Panc1 (cell line): Measurements from ENCODE around the gene NTRK3. TPM values are rescaled to one million over a fixed set of nuclear protein-coding genes. Genes with fewer than 3 reads are reported as not detected.

Experiments used
- ATAC-seq: fragments of 200-7000 bp; cut with Tn5 transposase; 2 replicates; pipeline ENCODE4 v1.9.1; 2020; ENCODE audit warnings: mild to moderate bottlenecking, moderate library complexity
- BruUV-seq: library from RNA; stranded (reverse); fragments of 400-500 nt; replicated peaks from 2 replicates; lab custom pipeline; 2021; lab: Mats Ljungman, UMichigan
- CTCF ChIA-PET: fragments of 300-600 bp; sonication (Branson Sonifier 250); formaldehyde crosslinking; loops from one replicate; lab custom pipeline; 2022; ENCODE audit warnings: antibody characterized with exemption; lab: Charles Lee
- POLR2A ChIA-PET: fragments of 300-600 bp; sonication (Branson Sonifier 250); formaldehyde crosslinking; loops from one replicate; lab custom pipeline; 2022; ENCODE audit warnings: antibody characterized with exemption; lab: Charles Lee
- DNase-seq: peaks from one replicate; pipeline ENCODE4 v3.0.0-alpha.2; 2010; ENCODE audit warnings: low read depth, low spot score
- H3K27ac ChIP-seq: 2 replicates; pipeline ENCODE4 v1.5.1; 2011; ENCODE audit warnings: mild to moderate bottlenecking, low read length, inconsistent platforms
- H3K27me3 ChIP-seq: fragments of 200-500 bp; sonication (Bioruptor generic); 2 replicates; pipeline ENCODE4 v1.6.0; 2014; ENCODE audit warnings: low read length, inconsistent platforms; ENCODE audit not compliant: control insufficient read depth, insufficient read depth
- H3K36me3 ChIP-seq: fragments of 200-500 bp; sonication (Bioruptor generic); 2 replicates; pipeline ENCODE4 v1.5.1; 2014; ENCODE audit warnings: inconsistent platforms, mild to moderate bottlenecking, low read length, moderate library complexity; ENCODE audit not compliant: control insufficient read depth, insufficient read depth
- H3K4me1 ChIP-seq: 2 replicates; pipeline ENCODE4 v1.5.1; 2011; ENCODE audit warnings: inconsistent platforms, mild to moderate bottlenecking, low read length, moderate library complexity; ENCODE audit not compliant: control insufficient read depth, insufficient read depth
- H3K4me3 ChIP-seq, 2 experiments: 2 replicates each; pipeline ENCODE4 v1.5.1; 2011 to 2012; ENCODE audit warnings: low read depth in 2 of 2, low read length in 2 of 2, mild to moderate bottlenecking in 2 of 2, inconsistent platforms in 1 of 2, moderate library complexity in 1 of 2
- H3K9me3 ChIP-seq: fragments of 200-500 bp; sonication (Bioruptor generic); 2 replicates; pipeline ENCODE4 v1.5.1; 2014; ENCODE audit warnings: low read depth, mild to moderate bottlenecking, inconsistent platforms, low read length, moderate library complexity; ENCODE audit not compliant: control insufficient read depth, insufficient read depth
- CTCF ChIP-seq: fragments of 450-650 bp; IDR thresholded peaks from 2 replicates; pipeline ENCODE4 v1.5.1; 2017; ENCODE audit warnings: mild to moderate bottlenecking
- POLR2AphosphoS5 ChIP-seq: IDR thresholded peaks from 2 replicates; pipeline ENCODE4 v1.6.1; 2012; ENCODE audit warnings: mild to moderate bottlenecking, low read depth, low read length, moderate library complexity
- SIN3A ChIP-seq: IDR thresholded peaks from 2 replicates; pipeline ENCODE4 v1.6.1; 2012; ENCODE audit warnings: low read depth, mild to moderate bottlenecking, low read length, moderate library complexity, borderline replicate concordance; ENCODE audit not compliant: insufficient read depth
- TCF7L2 ChIP-seq: IDR thresholded peaks from 2 replicates; pipeline ENCODE4 v1.6.1; 2011; ENCODE audit warnings: mild to moderate bottlenecking, low read depth, low read length, inconsistent platforms
- in situ Hi-C: cut with HindIII; loops from 2 replicates; pipeline ENCODE4 v1.10.0; 2016; ENCODE audit warnings: low sequenced_read_pairs, low pct_unique_long_range_greater_than_20kb
- intact Hi-C: fragments of 100-400 bp; cut with micrococcal nuclease; formaldehyde crosslinking; loops from one replicate; pipeline ENCODE4 v1.10.0; 2022; ENCODE audit not compliant: unreplicated experiment
- total RNA-seq: library from RNA; stranded (reverse); gene quantifications from one replicate; pipeline ENCODE4 v1.2.1, GENCODE V29; 2021; ENCODE audit not compliant: unreplicated experiment
- TF ChIP-seq, protein P1 (sequence below), 2 experiments: IDR thresholded peaks; 2 replicates each; pipeline ENCODE4 v1.6.1; 2011 to 2012; ENCODE audit warnings: low read depth in 2 of 2, control low read depth in 1 of 2, low read length in 1 of 2, mild to moderate bottlenecking in 1 of 2, moderate library complexity in 1 of 2; ENCODE audit not compliant: insufficient read depth in 1 of 2

Gene NTRK3
- total RNA-seq, 1 experiment from 2014 or later, result not detected

- no peak overlapping the region for H3K27ac ChIP-seq
- in situ Hi-C loops (no loop called here), intact Hi-C loops (no loop called here)
- H3K36me3 ChIP-seq, result peaks cover 2% of the 10 kb centered on the region; the same call in 1 of the 2 replicates
- CTCF ChIA-PET, result interaction anchor here (0.7 kb wide), 1 partner anchor 105 kb away, joined by 3 read pairs; no protein-coding TSS in a partner anchor
- TF ChIP-seq SIN3A (no peak), CTCF (no peak), POLR2AphosphoS5 (no peak), TCF7L2 (no peak)
- TF ChIP-seq, protein P1, sequence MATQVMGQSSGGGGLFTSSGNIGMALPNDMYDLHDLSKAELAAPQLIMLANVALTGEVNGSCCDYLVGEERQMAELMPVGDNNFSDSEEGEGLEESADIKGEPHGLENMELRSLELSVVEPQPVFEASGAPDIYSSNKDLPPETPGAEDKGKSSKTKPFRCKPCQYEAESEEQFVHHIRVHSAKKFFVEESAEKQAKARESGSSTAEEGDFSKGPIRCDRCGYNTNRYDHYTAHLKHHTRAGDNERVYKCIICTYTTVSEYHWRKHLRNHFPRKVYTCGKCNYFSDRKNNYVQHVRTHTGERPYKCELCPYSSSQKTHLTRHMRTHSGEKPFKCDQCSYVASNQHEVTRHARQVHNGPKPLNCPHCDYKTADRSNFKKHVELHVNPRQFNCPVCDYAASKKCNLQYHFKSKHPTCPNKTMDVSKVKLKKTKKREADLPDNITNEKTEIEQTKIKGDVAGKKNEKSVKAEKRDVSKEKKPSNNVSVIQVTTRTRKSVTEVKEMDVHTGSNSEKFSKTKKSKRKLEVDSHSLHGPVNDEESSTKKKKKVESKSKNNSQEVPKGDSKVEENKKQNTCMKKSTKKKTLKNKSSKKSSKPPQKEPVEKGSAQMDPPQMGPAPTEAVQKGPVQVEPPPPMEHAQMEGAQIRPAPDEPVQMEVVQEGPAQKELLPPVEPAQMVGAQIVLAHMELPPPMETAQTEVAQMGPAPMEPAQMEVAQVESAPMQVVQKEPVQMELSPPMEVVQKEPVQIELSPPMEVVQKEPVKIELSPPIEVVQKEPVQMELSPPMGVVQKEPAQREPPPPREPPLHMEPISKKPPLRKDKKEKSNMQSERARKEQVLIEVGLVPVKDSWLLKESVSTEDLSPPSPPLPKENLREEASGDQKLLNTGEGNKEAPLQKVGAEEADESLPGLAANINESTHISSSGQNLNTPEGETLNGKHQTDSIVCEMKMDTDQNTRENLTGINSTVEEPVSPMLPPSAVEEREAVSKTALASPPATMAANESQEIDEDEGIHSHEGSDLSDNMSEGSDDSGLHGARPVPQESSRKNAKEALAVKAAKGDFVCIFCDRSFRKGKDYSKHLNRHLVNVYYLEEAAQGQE (IDR thresholded peaks at IDR 0.05; ENCODE audit: insufficient read depth in 1 of 2, low read depth in 2 of 2, low read length in 1 of 2), result no peak
- H3K4me1 ChIP-seq, result no peaks in the 10 kb centered on the region
- no TSS peak for BruUV-seq
- ATAC-seq, result no peak
- H3K9me3 ChIP-seq, result no peaks in the 10 kb centered on the region
- H3K4me3 ChIP-seq, result no peak overlapping the region
- POLR2A ChIA-PET, result no interaction called here
- H3K27me3 ChIP-seq, result peaks cover 2% of the 10 kb centered on the region; the same call in 1 of the 2 replicates
- no peak for DNase-seq
These were observed 321.0 kb downstream of the NTRK3 start for GRCh38 chr15:87935583-87935982.

DNA sequence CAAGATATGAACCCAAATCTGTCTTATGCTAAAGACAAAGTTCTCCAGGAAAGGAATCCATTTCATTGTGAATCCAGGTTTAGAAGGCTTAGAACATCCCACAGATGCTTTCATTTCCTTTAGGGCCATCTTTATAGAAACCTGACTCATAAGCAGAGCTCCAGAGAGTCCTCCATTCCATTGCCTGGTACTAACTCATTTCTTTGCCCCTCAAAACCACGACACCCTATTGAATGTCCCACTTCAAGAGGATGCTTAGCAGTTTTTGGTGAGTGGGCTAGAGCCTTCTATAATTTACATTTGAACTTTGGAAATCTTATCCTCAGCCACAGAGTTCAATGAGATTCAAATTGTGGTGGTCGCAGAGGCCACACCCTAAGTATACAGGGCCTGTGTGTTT, 325.0 kb downstream of the NTRK3 start:
- Histone ChIP-seq H3K27me3 (no peaks in the 10 kb centered on the region), H3K4me1 (no peaks in the 10 kb centered on the region), H3K27ac (no peak overlapping the region), H3K36me3 (no peaks in the 10 kb centered on the region), H3K9me3 (no peaks in the 10 kb centered on the region), H3K4me3 (no peak overlapping the region)
- POLR2A ChIA-PET, result no interaction called here
- DNase-seq (no peak), ATAC-seq (no peak)
- BruUV-seq, result no TSS peak
- in situ Hi-C loops, result no loop called here
- TF ChIP-seq SIN3A (no peak), CTCF (no peak), TCF7L2 (no peak), POLR2AphosphoS5 (no peak)
- TF ChIP-seq, protein P1 (IDR thresholded peaks at IDR 0.05; ENCODE audit: insufficient read depth in 1 of 2, low read depth in 2 of 2, low read length in 1 of 2), result no peak
- CTCF ChIA-PET, result no interaction called here
- intact Hi-C loops, result no loop called here
